WTC11 (cell line): ENCODE results near the gene STRC. TPM values are rescaled to one million over a fixed set of nuclear protein-coding genes. Genes with fewer than 3 reads are reported as not detected.
"Not testable (repeated sequence)": the region's sequence is repeated elsewhere in the genome, so short reads cannot be mapped to it uniquely, and the experiment has no call there.

Experiments
- ATAC-seq: fragments of 200-7000 bp; cut with Tn5 transposase; 2 replicates; pipeline ENCODE4 v1.10.0; 2021; ENCODE audit warnings: mild to moderate bottlenecking, moderate library complexity
- Bru-seq: library from RNA; stranded (reverse); fragments of 400-500 nt; gene quantifications from one replicate; lab custom pipeline; 2021; lab: Mats Ljungman, UMichigan
- CTCF ChIA-PET: fragments of 300-600 bp; sonication (Branson Sonifier 250); formaldehyde crosslinking; loops from one replicate; lab custom pipeline; 2021; ENCODE audit warnings: antibody characterized with exemption; lab: Charles Lee
- POLR2A ChIA-PET: fragments of 350-600 bp; sonication (Branson Sonifier 250); formaldehyde crosslinking; loops from one replicate; lab custom pipeline; 2021; ENCODE audit warnings: antibody characterized with exemption; lab: Charles Lee
- DNase-seq: peaks from one replicate; pipeline ENCODE4 v3.0.0; 2021; ENCODE audit warnings: low spot score
- H3K27ac Mint-ChIP-seq: 2 replicates; pipeline ENCODE4 v1.8.0; 2021; ENCODE audit warnings: mixed read lengths
- H3K27me3 Mint-ChIP-seq: 2 replicates; pipeline ENCODE4 v1.8.0; 2021; ENCODE audit warnings: low read depth, mild to moderate bottlenecking, moderate library complexity, mixed read lengths
- H3K36me3 Mint-ChIP-seq: 2 replicates; pipeline ENCODE4 v1.8.0; 2021; ENCODE audit warnings: mixed read lengths
- H3K4me1 Mint-ChIP-seq: 2 replicates; pipeline ENCODE4 v1.8.0; 2022; ENCODE audit warnings: mixed read lengths
- H3K4me3 Mint-ChIP-seq: 2 replicates; pipeline ENCODE4 v1.8.0; 2021; ENCODE audit warnings: mild to moderate bottlenecking, moderate library complexity, mixed read lengths
- H3K9me3 Mint-ChIP-seq: 2 replicates; pipeline ENCODE4 v1.8.0; 2021; ENCODE audit warnings: mixed read lengths
- ELF4 ChIP-seq: sonication (generic); formaldehyde crosslinking; IDR thresholded peaks from 2 replicates; pipeline ENCODE4 v1.8.1; 2022; ENCODE audit warnings: low read depth, mild to moderate bottlenecking, moderate library complexity, missing genetic modification reagents
- NR2C2 ChIP-seq: sonication (generic); formaldehyde crosslinking; IDR thresholded peaks from 2 replicates; pipeline ENCODE4 v1.8.0; 2022; ENCODE audit warnings: mild to moderate bottlenecking, missing genetic modification reagents
- SOX15 ChIP-seq: fragments of 250-450 bp; sonication (Bioruptor Pico); IDR thresholded peaks from 2 replicates; pipeline ENCODE4 v1.9.0; 2021; ENCODE audit warnings: mild to moderate bottlenecking
- TP53 ChIP-seq: sonication (generic); formaldehyde crosslinking; IDR thresholded peaks from 2 replicates; pipeline ENCODE4 v1.8.1; 2023; ENCODE audit warnings: mild to moderate bottlenecking, missing genetic modification reagents
- ZNF423 ChIP-seq: fragments of 250-450 bp; sonication (Bioruptor Pico); IDR thresholded peaks from 2 replicates; pipeline ENCODE4 v2.1.2; 2022; ENCODE audit warnings: mild to moderate bottlenecking, moderate library complexity
- long read RNA-seq, 3 experiments: library from RNA in 1 of 3; library from capped mRNA in 1 of 3; library from polyadenylated mRNA in 1 of 3; unstranded in 2 of 3; stranded (forward) in 1 of 3; transcript quantifications; one replicate each; pipeline ENCODE4 v2.0.0, GENCODE V29; 2021
- total RNA-seq: library from RNA; stranded (reverse); gene quantifications from 3 replicates; pipeline ENCODE4 v1.2.3, GENCODE V29; 2021
- TF ChIP-seq, protein P1 (sequence below): sonication (generic); formaldehyde crosslinking; IDR thresholded peaks from 2 replicates; pipeline ENCODE4 v1.8.0; 2022; ENCODE audit warnings: mild to moderate bottlenecking, missing genetic modification reagents
- TF ChIP-seq, protein P2 (sequence below): fragments of 200-600 bp; IDR thresholded peaks from 2 replicates; pipeline ENCODE4 v1.8.0; 2022; ENCODE audit warnings: antibody characterized with exemption

Gene STRC
- total RNA-seq: 1.1 to 1.7 TPM (median 1.1 TPM) in 3 replicates
- percentile 10 among the genes with signal in this experiment for Bru-seq, nascent RNA
- long read RNA-seq, experiment 1, partial matches to known transcripts: 1 of 1 reads
- long read RNA-seq, experiment 1, other reads (novel, unspliced or antisense): 0 of 1 reads
- long read RNA-seq, experiment 2: 0 reads
- long read RNA-seq, experiment 3: 0 reads

DNA sequence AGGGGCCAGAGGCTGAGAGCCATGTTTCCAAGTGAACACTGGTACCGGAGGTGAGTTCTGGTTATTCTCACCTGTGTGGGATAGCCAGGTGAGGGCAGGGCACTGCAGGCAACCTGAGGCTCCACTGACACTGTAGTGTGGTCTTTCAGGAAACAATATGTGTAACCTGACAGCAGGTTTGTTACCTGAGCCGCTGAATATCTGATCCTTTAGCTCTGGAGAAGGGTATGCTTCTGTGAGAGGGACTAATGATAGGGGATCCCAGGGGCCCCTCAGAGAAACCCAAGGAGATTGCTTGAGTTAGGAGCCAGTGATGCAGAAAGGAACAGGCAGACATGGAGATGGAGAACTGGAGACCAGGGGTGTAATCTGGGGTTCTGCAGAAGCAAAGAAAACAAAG is at the start of gene STRC:
Gene STRC (minus strand): TSS at position 101 of the 400 bp plus-strand sequence. CDS start 78 bp downstream, at position 23.
- ATAC-seq, H3K27me3 Mint-ChIP-seq, H3K9me3 Mint-ChIP-seq, H3K36me3 Mint-ChIP-seq, H3K4me3 Mint-ChIP-seq, CTCF ChIA-PET, H3K27ac Mint-ChIP-seq, H3K4me1 Mint-ChIP-seq, POLR2A ChIA-PET, DNase-seq: not testable (repeated sequence)

DNA sequence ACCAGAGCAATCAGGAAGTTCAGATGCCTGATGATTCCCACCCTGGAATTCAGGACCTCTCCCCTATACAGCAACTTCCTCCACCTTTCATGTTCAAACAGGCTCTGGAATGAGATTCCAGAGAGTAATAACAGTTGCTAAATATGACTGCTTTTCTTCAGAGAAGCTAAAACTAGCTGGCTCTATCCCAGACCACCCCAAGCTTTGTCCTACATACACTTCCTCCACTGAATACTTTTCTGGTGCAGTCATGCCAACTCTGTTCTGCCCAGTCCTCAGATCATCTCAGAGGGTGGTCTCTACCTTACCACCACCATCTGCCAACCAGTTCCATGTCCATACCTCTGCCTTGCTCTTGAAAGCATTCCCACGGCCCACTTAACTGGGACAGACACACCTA is 47.6 kb upstream of the STRC start:
- CTCF ChIA-PET, DNase-seq, H3K36me3 Mint-ChIP-seq, ATAC-seq, H3K4me3 Mint-ChIP-seq, H3K9me3 Mint-ChIP-seq, H3K4me1 Mint-ChIP-seq, H3K27me3 Mint-ChIP-seq, H3K27ac Mint-ChIP-seq, POLR2A ChIA-PET: not testable (repeated sequence)

DNA sequence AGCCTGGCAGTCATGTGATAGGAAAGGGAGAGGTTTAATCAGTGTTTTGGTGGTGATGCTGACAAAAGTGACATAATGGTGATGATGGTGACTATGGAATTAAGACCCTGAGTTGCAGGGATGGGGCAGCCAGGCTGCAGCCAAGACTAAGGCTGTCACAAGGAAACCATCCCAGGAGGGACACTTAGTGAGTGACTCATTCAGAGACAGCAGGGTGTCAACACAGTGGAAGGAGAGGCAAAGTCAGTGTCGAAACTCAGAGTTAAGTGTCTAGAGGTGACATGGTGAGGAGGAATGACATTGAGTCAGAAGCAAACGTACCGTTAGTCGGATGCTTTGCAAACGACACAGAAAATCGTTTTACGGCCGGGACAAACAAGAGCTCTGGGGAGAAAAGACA is 44.7 kb upstream of the STRC start:
- CTCF ChIA-PET, POLR2A ChIA-PET, H3K4me3 Mint-ChIP-seq, H3K36me3 Mint-ChIP-seq, ATAC-seq, H3K27ac Mint-ChIP-seq, H3K9me3 Mint-ChIP-seq, DNase-seq, H3K4me1 Mint-ChIP-seq, H3K27me3 Mint-ChIP-seq: not testable (repeated sequence)

DNA sequence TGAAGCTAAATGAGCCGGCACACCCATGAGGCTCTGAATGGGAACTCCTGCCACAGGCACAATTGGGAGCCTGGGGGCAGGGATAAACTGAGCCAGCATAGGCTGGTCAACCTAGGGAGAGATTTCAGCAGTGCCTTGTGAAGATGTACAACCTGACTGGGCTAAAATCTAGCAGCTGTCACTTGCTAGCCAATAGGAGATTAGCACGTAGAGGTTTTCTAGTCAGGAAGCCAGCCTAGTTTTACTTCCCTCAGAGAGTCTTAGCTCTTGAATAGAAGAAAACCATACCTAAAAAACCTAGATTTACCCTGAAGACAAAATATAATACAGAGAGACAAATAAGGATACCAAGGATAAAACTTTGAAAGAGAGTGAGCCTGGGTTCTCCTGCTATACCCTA is 43.7 kb upstream of the STRC start:
- CTCF ChIA-PET, POLR2A ChIA-PET, H3K36me3 Mint-ChIP-seq, H3K4me1 Mint-ChIP-seq, H3K4me3 Mint-ChIP-seq, H3K27ac Mint-ChIP-seq, DNase-seq, H3K9me3 Mint-ChIP-seq, H3K27me3 Mint-ChIP-seq, ATAC-seq: not testable (repeated sequence)

DNA sequence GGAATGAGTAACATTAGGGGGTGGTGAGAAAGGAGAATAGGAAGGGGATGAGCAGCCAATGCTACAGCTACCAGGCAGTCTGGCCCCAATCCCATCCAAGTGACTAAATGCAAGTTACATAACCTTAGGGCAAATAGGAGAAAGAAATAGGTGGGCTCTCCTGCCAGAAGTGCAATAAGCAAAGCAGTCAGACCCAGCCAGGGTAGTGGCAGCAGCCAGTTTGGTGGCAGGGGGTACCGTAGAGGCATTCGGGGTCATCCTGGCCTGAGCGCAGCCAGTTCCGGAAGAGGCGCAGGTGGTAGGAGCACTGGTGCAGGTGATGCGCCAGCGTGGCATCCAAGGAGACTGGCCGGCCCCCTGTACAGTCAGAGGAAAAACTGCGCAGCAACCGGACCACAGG is 41.1 kb upstream of the STRC start:
- H3K9me3 Mint-ChIP-seq, H3K27ac Mint-ChIP-seq, DNase-seq, CTCF ChIA-PET, H3K27me3 Mint-ChIP-seq, H3K4me3 Mint-ChIP-seq, H3K36me3 Mint-ChIP-seq, ATAC-seq, H3K4me1 Mint-ChIP-seq, POLR2A ChIA-PET: not testable (repeated sequence)

DNA sequence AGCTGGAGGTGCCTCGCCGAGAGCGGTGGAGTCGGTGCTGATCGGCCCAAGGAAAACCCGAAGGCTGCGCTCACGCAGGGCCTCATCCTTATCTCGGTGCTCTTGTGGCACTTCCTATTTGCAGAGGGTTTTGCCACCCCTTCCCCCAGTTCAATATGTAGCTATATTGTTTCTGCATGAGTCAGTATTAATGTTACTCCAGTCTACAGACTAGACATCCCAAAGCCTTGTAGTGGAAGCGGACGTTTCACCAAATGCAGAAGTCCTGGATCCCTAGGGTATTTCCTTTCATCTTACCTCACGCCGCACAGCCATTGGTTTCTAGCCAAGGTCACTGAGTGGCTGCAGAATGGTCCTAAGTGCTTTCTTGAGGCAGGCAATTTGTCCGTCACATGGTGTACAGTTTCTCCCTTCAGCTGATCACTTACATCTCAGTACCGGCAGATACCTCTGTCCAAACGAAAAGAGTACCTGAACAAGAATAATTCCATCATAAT is 30.9 kb upstream of the STRC start:
- DNase-seq, H3K27me3 Mint-ChIP-seq, H3K4me1 Mint-ChIP-seq, POLR2A ChIA-PET, CTCF ChIA-PET, H3K4me3 Mint-ChIP-seq, ATAC-seq, H3K27ac Mint-ChIP-seq: not testable (repeated sequence)
- peaks cover 13% of the 10 kb centered on the region for H3K9me3 Mint-ChIP-seq
- peaks cover 19% of the 10 kb centered on the region for H3K36me3 Mint-ChIP-seq

DNA sequence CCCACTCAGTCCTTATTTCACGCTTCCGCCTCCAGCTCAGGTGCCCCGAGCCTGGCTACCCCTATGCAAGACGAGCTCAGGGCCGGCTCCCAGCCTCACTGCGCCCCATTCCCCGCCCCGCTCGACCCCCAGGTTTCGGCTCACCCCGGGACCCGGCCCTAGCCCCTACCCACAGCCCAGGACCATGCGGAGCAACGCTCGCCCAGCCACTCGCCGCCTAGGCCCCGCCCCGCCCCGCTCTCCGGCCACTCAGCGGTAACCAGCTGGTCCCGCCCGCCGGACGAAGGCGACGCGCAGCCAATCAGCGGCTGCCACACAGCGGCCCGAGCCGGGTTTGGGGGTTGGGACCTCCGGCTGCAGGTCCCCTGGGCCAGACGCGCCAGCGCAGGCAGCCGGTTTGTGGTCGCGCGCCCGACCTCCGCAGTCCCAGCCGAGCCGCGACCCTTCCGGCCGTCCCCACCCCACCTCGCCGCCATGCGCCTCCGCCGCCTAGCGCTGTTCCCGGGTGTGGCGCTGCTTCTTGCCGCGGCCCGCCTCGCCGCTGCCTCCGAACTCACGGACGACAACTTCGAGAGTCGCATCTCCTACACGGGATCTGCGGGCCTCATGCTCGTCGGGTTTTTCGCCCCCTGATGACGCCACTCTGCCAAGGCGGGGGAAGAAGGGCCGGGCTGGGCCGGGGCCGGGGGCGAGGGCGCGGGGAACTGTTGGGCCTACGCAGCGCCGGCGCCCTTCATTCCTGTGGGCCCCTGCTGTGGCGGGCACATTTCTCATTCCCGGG is 30.2 kb upstream of the STRC start, which contains the start of gene CATSPER2:
Gene CATSPER2 (minus strand): TSS at position 196 of the 781 bp plus-strand sequence. CDS start 783 bp downstream, outside the sequence.
- ChIA-PET POLR2A (no interaction called here), CTCF (no interaction called here)
- H3K27me3 Mint-ChIP-seq: no peaks in the 10 kb centered on the region; the same call in 1 of the 2 replicates
- peaks cover 13% of the 10 kb centered on the region for H3K9me3 Mint-ChIP-seq
- H3K4me1 Mint-ChIP-seq: no peaks in the 10 kb centered on the region
- peaks cover 19% of the 10 kb centered on the region for H3K36me3 Mint-ChIP-seq
- no peak within 1 kb of the TSS for H3K27ac Mint-ChIP-seq
- DNase-seq (peak; percentile 15), ATAC-seq (peak; percentile 64)
- TF ChIP-seq ELF4 (CRISPR knock-in tag) (no peak), NR2C2 (CRISPR knock-in tag) (no peak), SOX15 (CRISPR knock-in tag) (no peak), ZNF423 (CRISPR knock-in tag) (no peak), TP53 (CRISPR knock-in tag) (no peak)
- TF ChIP-seq, protein P1, sequence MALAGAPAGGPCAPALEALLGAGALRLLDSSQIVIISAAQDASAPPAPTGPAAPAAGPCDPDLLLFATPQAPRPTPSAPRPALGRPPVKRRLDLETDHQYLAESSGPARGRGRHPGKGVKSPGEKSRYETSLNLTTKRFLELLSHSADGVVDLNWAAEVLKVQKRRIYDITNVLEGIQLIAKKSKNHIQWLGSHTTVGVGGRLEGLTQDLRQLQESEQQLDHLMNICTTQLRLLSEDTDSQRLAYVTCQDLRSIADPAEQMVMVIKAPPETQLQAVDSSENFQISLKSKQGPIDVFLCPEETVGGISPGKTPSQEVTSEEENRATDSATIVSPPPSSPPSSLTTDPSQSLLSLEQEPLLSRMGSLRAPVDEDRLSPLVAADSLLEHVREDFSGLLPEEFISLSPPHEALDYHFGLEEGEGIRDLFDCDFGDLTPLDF (CRISPR knock-in tag): no peak
- TF ChIP-seq, protein P2, sequence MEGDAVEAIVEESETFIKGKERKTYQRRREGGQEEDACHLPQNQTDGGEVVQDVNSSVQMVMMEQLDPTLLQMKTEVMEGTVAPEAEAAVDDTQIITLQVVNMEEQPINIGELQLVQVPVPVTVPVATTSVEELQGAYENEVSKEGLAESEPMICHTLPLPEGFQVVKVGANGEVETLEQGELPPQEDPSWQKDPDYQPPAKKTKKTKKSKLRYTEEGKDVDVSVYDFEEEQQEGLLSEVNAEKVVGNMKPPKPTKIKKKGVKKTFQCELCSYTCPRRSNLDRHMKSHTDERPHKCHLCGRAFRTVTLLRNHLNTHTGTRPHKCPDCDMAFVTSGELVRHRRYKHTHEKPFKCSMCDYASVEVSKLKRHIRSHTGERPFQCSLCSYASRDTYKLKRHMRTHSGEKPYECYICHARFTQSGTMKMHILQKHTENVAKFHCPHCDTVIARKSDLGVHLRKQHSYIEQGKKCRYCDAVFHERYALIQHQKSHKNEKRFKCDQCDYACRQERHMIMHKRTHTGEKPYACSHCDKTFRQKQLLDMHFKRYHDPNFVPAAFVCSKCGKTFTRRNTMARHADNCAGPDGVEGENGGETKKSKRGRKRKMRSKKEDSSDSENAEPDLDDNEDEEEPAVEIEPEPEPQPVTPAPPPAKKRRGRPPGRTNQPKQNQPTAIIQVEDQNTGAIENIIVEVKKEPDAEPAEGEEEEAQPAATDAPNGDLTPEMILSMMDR: no peak
- H3K4me3 Mint-ChIP-seq: no peak within 1 kb of the TSS

DNA sequence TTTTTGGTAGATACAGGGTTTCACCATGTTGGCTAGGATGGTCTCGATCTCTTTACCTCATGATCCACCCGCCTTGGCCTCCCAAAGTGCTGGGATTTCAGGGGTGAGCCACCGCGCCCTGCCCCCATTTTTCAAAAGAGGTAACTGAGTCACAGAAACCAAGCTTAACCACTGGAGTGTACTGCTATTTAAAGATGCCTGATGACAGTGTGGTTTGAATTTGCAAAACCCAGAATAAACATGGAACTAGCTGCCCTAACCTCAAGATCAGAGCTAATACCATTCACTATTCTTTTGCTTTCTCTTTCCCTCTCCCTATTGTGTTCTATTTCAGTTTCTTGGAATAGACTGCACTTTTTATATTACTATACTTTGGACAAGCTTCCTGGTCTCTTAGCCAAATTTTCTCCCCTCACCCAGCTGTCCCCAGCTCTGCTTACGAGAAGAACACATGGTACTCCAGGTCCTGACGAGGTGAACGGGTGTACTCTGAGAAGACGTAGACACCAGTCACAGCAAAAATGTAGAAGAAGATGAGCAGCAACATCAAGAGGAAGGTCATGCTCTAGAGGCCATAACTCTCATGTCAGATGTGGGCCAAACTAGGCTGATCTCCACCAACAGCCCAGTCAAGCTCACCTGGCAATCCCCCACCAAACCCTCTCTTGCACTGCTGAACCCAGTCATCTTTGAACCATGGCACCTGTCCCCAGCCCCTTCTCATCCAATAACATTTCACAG is 20.0 kb upstream of the STRC start:
- DNase-seq, H3K4me1 Mint-ChIP-seq, CTCF ChIA-PET, H3K4me3 Mint-ChIP-seq, H3K36me3 Mint-ChIP-seq, H3K9me3 Mint-ChIP-seq, H3K27ac Mint-ChIP-seq, H3K27me3 Mint-ChIP-seq, ATAC-seq: not testable (repeated sequence)
- POLR2A ChIA-PET: interaction anchor here (0.5 to 0.7 kb wide), 2 partner anchors 18 to 1824 kb away, joined by 3 read pairs; no protein-coding TSS in a partner anchor
